GM12878 (cell line): ENCODE measurements around the gene FAM184B. TPM values are rescaled to one million over a fixed set of nuclear protein-coding genes. Genes with fewer than 3 reads are reported as not detected.

Experiments used
- ATAC-seq: fragments of 200-7000 bp; cut with Tn5 transposase; 3 replicates; pipeline ENCODE4 v1.9.1; 2020; ENCODE audit warnings: mild to moderate bottlenecking, moderate library complexity
- BruUV-seq: library from RNA; stranded (reverse); fragments of 400-500 nt; replicated peaks from 2 replicates; lab custom pipeline; 2021; lab: Mats Ljungman, UMichigan
- CTCF ChIA-PET: fragments of 300-600 bp; sonication (Branson Sonifier 250); formaldehyde crosslinking; extraction: SDS; loops from one replicate; lab custom pipeline; 2021; ENCODE audit warnings: inconsistent platforms; lab: Yijun Ruan, JAX
- POLR2A ChIA-PET: fragments of 350-600 bp; formaldehyde crosslinking; extraction: SDS; loops from one replicate; lab custom pipeline; 2021; ENCODE audit warnings: inconsistent platforms; lab: Charles Lee
- RAD21 ChIA-PET: fragments of 300-600 bp; sonication (Branson Sonifier 250); formaldehyde crosslinking; loops from one replicate; lab custom pipeline; 2023; ENCODE audit warnings: antibody characterized with exemption; ENCODE audit not compliant: unreplicated experiment; lab: Charles Lee
- SMC1A ChIA-PET: fragments of 300-600 bp; sonication (Branson Sonifier 250); formaldehyde crosslinking; loops from one replicate; lab custom pipeline; 2023; ENCODE audit not compliant: unreplicated experiment, uncharacterized antibody; lab: Charles Lee
- DNase-seq: peaks from one replicate; pipeline ENCODE4 v3.0.0-alpha.2; 2011; ENCODE audit warnings: low read depth, low spot score
- FAIRE-seq: peaks from 3 replicates; lab custom pipeline; 2011; peaks lifted over from hg19 to GRCh38; lab: Jason Lieb, UNC
- H2AFZ ChIP-seq: 2 replicates; pipeline ENCODE4 v1.6.0; 2011; ENCODE audit warnings: low read depth, low read length, control low read depth; ENCODE audit not compliant: control insufficient read depth
- H3K27ac ChIP-seq: 2 replicates; pipeline ENCODE4 v1.5.1; 2011; ENCODE audit warnings: control low read depth; ENCODE audit not compliant: control insufficient read depth, insufficient read depth
- H3K27me3 ChIP-seq, 2 experiments: replicated peaks in 1 of 2; 2 replicates each; pipeline versions ENCODE4 v1.6.0 to v1.6.1; 2011; ENCODE audit warnings: low read length in 1 of 2; ENCODE audit not compliant: control insufficient read depth in 2 of 2, insufficient read depth in 2 of 2
- H3K36me3 ChIP-seq, 2 experiments: 2 replicates each; pipeline ENCODE4 v1.5.1; 2011; ENCODE audit warnings: low read length in 1 of 2; ENCODE audit not compliant: control insufficient read depth in 2 of 2, insufficient read depth in 2 of 2
- H3K4me1 ChIP-seq: 2 replicates; pipeline ENCODE4 v1.6.1; 2011; ENCODE audit warnings: mild to moderate bottlenecking, low read length, moderate library complexity, mixed read lengths; ENCODE audit not compliant: control insufficient read depth, insufficient read depth
- H3K4me2 ChIP-seq: 2 replicates; pipeline ENCODE4 v1.6.0; 2011; ENCODE audit warnings: control low read depth; ENCODE audit not compliant: control insufficient read depth, insufficient read depth
- H3K4me3 ChIP-seq: fragments of 200-600 bp; sonication (generic); 2 replicates; pipeline ENCODE4 v1.5.1; 2016
- H3K79me2 ChIP-seq: 2 replicates; pipeline ENCODE4 v1.6.0; 2011; ENCODE audit warnings: low read length; ENCODE audit not compliant: control insufficient read depth, insufficient read depth
- H3K9ac ChIP-seq: 2 replicates; pipeline ENCODE4 v1.8.0; 2011; ENCODE audit warnings: low read length, control low read depth, mixed read lengths; ENCODE audit not compliant: control insufficient read depth, insufficient read depth
- H3K9me3 ChIP-seq: replicated peaks from 3 replicates; pipeline ENCODE4 v1.5.1; 2011; ENCODE audit warnings: mild to moderate bottlenecking, low read length; ENCODE audit not compliant: control insufficient read depth, insufficient read depth
- H4K20me1 ChIP-seq: 2 replicates; pipeline ENCODE4 v1.6.0; 2011; ENCODE audit not compliant: control insufficient read depth, insufficient read depth
- CTCF ChIP-seq, 3 experiments: IDR thresholded peaks in 2 of 3; conservative IDR thresholded peaks in 1 of 3; 2 replicates each; pipeline ENCODE4 v1.5.1; 2011; ENCODE audit warnings: low read depth in 3 of 3, low read length in 3 of 3, mild to moderate bottlenecking in 3 of 3, control low read depth in 2 of 3, moderate library complexity in 2 of 3, inconsistent platforms in 1 of 3, mixed read lengths in 1 of 3; ENCODE audit not compliant: control insufficient read depth in 2 of 3, insufficient read depth in 1 of 3; ENCODE audit errors: extremely low read depth in 1 of 3
- EGR1 ChIP-seq, 2 experiments: IDR thresholded peaks; 1 replicate in 1 of 2; 2 replicates in 1 of 2; pipeline ENCODE4 v1.6.1; 2011 to 2012; ENCODE audit warnings: low read depth in 2 of 2, low read length in 2 of 2, borderline replicate concordance in 1 of 2, mild to moderate bottlenecking in 1 of 2, moderate library complexity in 1 of 2
- HCFC1 ChIP-seq: fragments of 150-350 bp; IDR thresholded peaks from 2 replicates; pipeline ENCODE4 v1.6.1; 2014; ENCODE audit warnings: low read length
- IKZF2 ChIP-seq, 2 experiments: fragments of 450-650 bp; IDR thresholded peaks; 2 replicates each; pipeline ENCODE4 v1.6.1; 2017; ENCODE audit warnings: mild to moderate bottlenecking in 2 of 2, moderate library complexity in 2 of 2
- IRF3 ChIP-seq: fragments of 450-650 bp; IDR thresholded peaks from 2 replicates; pipeline ENCODE4 v1.6.1; 2014; ENCODE audit warnings: mild to moderate bottlenecking
- MTA3 ChIP-seq: IDR thresholded peaks from 2 replicates; pipeline ENCODE4 v1.6.1; 2012; ENCODE audit warnings: low read length, inconsistent platforms, borderline replicate concordance
- NFYB ChIP-seq: IDR thresholded peaks from 2 replicates; pipeline ENCODE4 v1.6.1; 2011; ENCODE audit warnings: low read depth, mild to moderate bottlenecking, low read length, improper control_type of control experiment, moderate library complexity; ENCODE audit not compliant: insufficient read depth
- NKRF ChIP-seq: fragments of 450-650 bp; conservative IDR thresholded peaks from 2 replicates; pipeline ENCODE4 v1.6.1; 2017; ENCODE audit warnings: mild to moderate bottlenecking, moderate library complexity
- NRF1 ChIP-seq: conservative IDR thresholded peaks from 2 replicates; pipeline ENCODE4 v1.6.1; 2011; ENCODE audit warnings: mild to moderate bottlenecking, low read depth, low read length, improper control_type of control experiment
- PML ChIP-seq: IDR thresholded peaks from 2 replicates; pipeline ENCODE4 v1.6.1; 2012; ENCODE audit warnings: low read length, inconsistent platforms
- POLR2A ChIP-seq: IDR thresholded peaks from 2 replicates; pipeline ENCODE4 v1.6.1; 2011; ENCODE audit warnings: low read depth, mild to moderate bottlenecking, low read length
- YY1 ChIP-seq: IDR thresholded peaks from 2 replicates; pipeline ENCODE4 v1.6.1; 2011; ENCODE audit warnings: low read depth, mild to moderate bottlenecking, low read length
- ZBTB40 ChIP-seq: fragments of 450-650 bp; IDR thresholded peaks from 2 replicates; pipeline ENCODE4 v1.6.1; 2016; ENCODE audit warnings: mild to moderate bottlenecking, moderate library complexity, borderline replicate concordance
- ZNF207 ChIP-seq: fragments of 450-650 bp; IDR thresholded peaks from 2 replicates; pipeline ENCODE4 v1.6.1; 2014; ENCODE audit warnings: antibody characterized with exemption, mild to moderate bottlenecking, borderline replicate concordance
- ZZZ3 ChIP-seq: IDR thresholded peaks from 2 replicates; pipeline ENCODE4 v1.6.1; 2011; ENCODE audit warnings: low read depth; ENCODE audit not compliant: control insufficient read depth, insufficient read length
- WGBS: methylation state at CpG from one replicate; pipeline ENCODE4 v1.1.6; 2016; ENCODE audit warnings: low lambda C conversion rate; ENCODE audit not compliant: insufficient replicate concordance, insufficient coverage; ENCODE audit errors: missing lambda C conversion rate; 5-methylcytosine and 5-hydroxymethylcytosine counted together
- in situ Hi-C: fragments of 300-500 bp; cut with MboI; formaldehyde crosslinking; loops from 9 replicates; pipeline ENCODE4 v1.14.3; 2018; ENCODE audit warnings: mixed read lengths
- intact Hi-C: fragments of 100-400 bp; cut with micrococcal nuclease; formaldehyde crosslinking; loops from one replicate; pipeline ENCODE4 v1.14.2; 2022; ENCODE audit not compliant: unreplicated experiment
- polyA plus RNA-seq, 11 experiments: library from polyadenylated mRNA; depleted of rRNA in 4 of 11; unstranded in 6 of 11; stranded (reverse) in 5 of 11; fragments of >200 nt; fragmentation: Nextera tagmentation in 4 of 11; fragmentation: Illumina TruSeq in 1 of 11; extraction: Ambion mirVana in 4 of 11; extraction: Trizol in 1 of 11; gene quantifications; 1 replicate in 1 of 11; 2 replicates in 10 of 11; pipeline versions ENCODE4 v1.2.1 to v1.2.3, GENCODE V29; 2011 to 2016; ENCODE audit warnings: inconsistent platforms in 2 of 11, missing spikeins in 2 of 11, low read depth in 1 of 11
- total RNA-seq, 4 experiments: library from RNA; depleted of rRNA in 3 of 4; stranded (reverse); fragments of >200 nt in 3 of 4; fragmentation: Illumina TruSeq in 1 of 4; extraction: Trizol in 1 of 4; gene quantifications; 2 replicates each; pipeline versions ENCODE4 v1.2.1 to v1.2.3, GENCODE V29; 2013 to 2021

Gene FAM184B
- total and polyA plus RNA-seq, 10 of the 15 experiments (the other 5 are each of a cell fraction or from before 2014, with no cell fraction given): under 0.01 TPM; not detected in 9

GRCh38 chr4:17817027-17817426 is 35.6 kb upstream of the FAM184B start:
- H3K27me3 ChIP-seq: no peaks in the 10 kb centered on the region; a peak in 1 of 4 replicates
- no peak overlapping the region for H3K9ac ChIP-seq
- H3K4me1 ChIP-seq: no peaks in the 10 kb centered on the region
- POLR2A ChIA-PET: interaction anchor here (1.0 kb wide), 1 partner anchor 9 kb away, joined by 5 read pairs; no protein-coding TSS in a partner anchor
- intact Hi-C loops: loop anchor here (1.0 to 10.0 kb wide), 3 partner anchors 388 to 776 kb away; no protein-coding TSS in a partner anchor
- in situ Hi-C loops: loop anchor here (5.0 to 10.0 kb wide), 3 partner anchors 208 to 775 kb away; partner anchors contain the start of gene LCORL
- peaks cover 60% of the 10 kb centered on the region for H3K79me2 ChIP-seq
- SMC1A ChIA-PET: interaction anchor here (0.6 to 5.1 kb wide), 24 partner anchors 9 to 777 kb away, joined by 3 to 46 read pairs (median 4); partner anchors contain the start of gene LCORL
- peak overlapping the region; percentile 74 for H2AFZ ChIP-seq
- DNase-seq: peak; percentile 41
- CTCF ChIA-PET: interaction anchor here (0.7 to 4.5 kb wide), 54 partner anchors 9 to 778 kb away, joined by 3 to 78 read pairs (median 4); partner anchors contain the start of gene LCORL
- H4K20me1 ChIP-seq: no peaks in the 10 kb centered on the region
- H3K4me3 ChIP-seq: no peak overlapping the region
- peak overlapping the region; percentile 55 for H3K4me2 ChIP-seq
- 39% methylated on average over 5 of the region's 5 CpGs for WGBS
- H3K27ac ChIP-seq: no peak overlapping the region
- RAD21 ChIA-PET: interaction anchor here (0.6 to 2.4 kb wide), 23 partner anchors 9 to 777 kb away, joined by 3 to 23 read pairs (median 4); no protein-coding TSS in a partner anchor
- ATAC-seq: peak; percentile 83
- peak; percentile 82 for FAIRE-seq
- no TSS peak for BruUV-seq
- H3K36me3 ChIP-seq: peaks cover 0 to 20% of the 10 kb centered on the region in 2 experiments; a peak in 1 of 4 replicates
- no peaks in the 10 kb centered on the region for H3K9me3 ChIP-seq
- no peak for TF ChIP-seq POLR2A
- no peak for TF ChIP-seq IKZF2 (IDR thresholded peaks at IDR 0.05)
- no peak for TF ChIP-seq HCFC1
- no peak for TF ChIP-seq NFYB
- TF ChIP-seq YY1: no peak
- no peak for TF ChIP-seq PML
- no peak for TF ChIP-seq IRF3
- no peak for TF ChIP-seq ZZZ3
- no peak for TF ChIP-seq NRF1
- TF ChIP-seq CTCF (IDR thresholded peaks at IDR 0.05 in 2 of 3, conservative IDR thresholded peaks at IDR 0.05 in 1 of 3; ENCODE audit: control insufficient read depth in 2 of 3, extremely low read depth in 1 of 3, insufficient read depth in 1 of 3, low read depth in 3 of 3, low read length in 3 of 3): peak; percentile 37 to 63 (median 61); a peak in 5 of 6 replicates
- TF ChIP-seq ZBTB40: no peak
- no peak for TF ChIP-seq NKRF
- TF ChIP-seq EGR1 (IDR thresholded peaks at IDR 0.05; ENCODE audit: borderline replicate concordance in 1 of 2, low read depth in 2 of 2, low read length in 2 of 2): no peak
- TF ChIP-seq ZNF207: no peak
- TF ChIP-seq MTA3: no peak
